Measurements from ENCODE around the gene HS1BP3.

HS1BP3 gene

DNA sequence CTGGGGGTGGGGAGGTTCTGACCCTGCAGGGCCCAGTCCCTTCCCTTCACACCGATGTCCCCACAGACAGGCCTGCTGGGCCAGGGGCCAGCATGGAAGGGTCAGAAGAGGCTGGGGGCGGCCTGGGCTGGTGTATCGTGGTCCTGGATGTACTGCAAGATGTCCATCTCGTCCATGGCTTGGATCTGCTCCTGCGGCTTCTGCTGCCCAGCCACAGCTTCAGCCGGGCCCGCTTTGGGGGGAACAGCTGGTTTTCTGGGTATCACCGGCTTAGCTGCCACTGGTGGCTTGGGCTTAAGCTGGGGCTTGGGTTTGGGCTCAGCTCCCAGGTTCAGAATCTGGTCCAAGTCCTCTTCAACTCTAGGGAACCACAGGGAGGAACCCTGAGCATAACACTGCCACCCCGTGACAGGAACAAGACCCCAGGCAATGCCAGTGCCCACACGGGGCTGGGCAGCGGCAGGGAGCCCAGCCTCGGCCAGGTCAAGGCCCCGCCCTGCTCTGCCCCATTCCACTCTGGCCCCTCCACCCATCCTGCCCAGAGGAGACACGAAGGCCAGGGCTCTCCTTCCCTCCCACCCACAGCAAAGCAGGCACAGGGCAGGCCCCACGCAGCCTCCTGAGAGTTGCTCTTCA is 31.9 kb downstream of the HS1BP3 start:
- TF ChIP-seq, protein P1, sequence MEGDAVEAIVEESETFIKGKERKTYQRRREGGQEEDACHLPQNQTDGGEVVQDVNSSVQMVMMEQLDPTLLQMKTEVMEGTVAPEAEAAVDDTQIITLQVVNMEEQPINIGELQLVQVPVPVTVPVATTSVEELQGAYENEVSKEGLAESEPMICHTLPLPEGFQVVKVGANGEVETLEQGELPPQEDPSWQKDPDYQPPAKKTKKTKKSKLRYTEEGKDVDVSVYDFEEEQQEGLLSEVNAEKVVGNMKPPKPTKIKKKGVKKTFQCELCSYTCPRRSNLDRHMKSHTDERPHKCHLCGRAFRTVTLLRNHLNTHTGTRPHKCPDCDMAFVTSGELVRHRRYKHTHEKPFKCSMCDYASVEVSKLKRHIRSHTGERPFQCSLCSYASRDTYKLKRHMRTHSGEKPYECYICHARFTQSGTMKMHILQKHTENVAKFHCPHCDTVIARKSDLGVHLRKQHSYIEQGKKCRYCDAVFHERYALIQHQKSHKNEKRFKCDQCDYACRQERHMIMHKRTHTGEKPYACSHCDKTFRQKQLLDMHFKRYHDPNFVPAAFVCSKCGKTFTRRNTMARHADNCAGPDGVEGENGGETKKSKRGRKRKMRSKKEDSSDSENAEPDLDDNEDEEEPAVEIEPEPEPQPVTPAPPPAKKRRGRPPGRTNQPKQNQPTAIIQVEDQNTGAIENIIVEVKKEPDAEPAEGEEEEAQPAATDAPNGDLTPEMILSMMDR (IDR thresholded peaks at IDR 0.05; ENCODE audit: extremely low read depth, missing control alignments), result no peak
- no peak for DNase-seq (ENCODE audit: low spot score)

DNA sequence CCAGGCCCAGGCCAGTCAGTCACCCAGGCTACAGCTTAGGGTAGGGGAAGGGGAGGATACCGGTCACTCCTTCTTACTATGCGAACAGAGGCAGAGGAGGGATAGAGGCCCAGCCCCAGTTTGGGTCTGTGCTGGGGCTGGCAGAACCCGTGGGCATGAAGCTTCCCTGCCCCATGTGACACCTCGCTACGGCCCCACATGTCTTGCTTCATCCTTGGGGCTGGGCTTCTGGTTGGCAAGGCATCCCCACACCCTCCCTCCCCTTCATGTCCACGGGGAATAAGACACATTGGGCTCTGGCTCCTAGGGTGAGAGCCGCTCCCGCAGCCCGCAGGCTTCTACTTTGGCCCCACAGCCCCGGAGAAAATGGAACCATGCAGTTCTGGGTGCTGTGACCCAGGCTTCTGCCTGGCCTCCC is 32.4 kb downstream of the HS1BP3 start:
- no peak for DNase-seq (ENCODE audit: low spot score)

DNA sequence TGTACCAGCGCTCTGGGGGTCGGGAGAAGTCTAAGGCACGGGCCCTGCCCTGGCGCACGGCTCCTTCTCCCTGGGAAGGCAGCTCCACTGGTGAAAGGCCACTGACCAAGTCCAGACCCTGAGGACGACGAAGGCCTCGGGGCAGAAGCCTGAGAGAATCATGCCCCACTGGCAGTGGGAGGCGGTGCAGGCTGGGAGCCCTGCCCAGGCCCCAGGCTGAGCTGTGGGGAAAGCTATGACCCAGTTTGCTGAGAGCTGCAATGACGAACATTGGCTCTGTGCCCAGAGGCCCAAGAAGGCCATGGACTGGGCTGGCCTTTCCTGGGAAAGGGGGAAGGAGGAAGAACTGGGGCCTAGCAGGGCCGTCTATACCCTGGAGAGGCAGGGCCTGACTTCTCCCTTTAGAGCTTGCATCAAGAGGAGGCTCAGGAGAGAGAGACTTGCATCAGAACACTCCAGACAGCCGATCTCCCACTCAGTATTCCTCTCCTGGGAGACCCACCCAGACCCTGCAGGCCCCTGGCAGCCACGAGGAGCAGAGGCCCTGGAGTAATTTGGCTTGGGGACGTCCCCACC is 32.9 kb downstream of the HS1BP3 start:
- TF ChIP-seq, protein P1 (IDR thresholded peaks at IDR 0.05; ENCODE audit: extremely low read depth, missing control alignments), result no peak
- DNase-seq (ENCODE audit: low spot score), result no peak

More for the DNA sequence above, 32.4 kb downstream of the HS1BP3 start:
- TF ChIP-seq, protein P1 (IDR thresholded peaks at IDR 0.05; ENCODE audit: extremely low read depth, missing control alignments), result no peak

DNA sequence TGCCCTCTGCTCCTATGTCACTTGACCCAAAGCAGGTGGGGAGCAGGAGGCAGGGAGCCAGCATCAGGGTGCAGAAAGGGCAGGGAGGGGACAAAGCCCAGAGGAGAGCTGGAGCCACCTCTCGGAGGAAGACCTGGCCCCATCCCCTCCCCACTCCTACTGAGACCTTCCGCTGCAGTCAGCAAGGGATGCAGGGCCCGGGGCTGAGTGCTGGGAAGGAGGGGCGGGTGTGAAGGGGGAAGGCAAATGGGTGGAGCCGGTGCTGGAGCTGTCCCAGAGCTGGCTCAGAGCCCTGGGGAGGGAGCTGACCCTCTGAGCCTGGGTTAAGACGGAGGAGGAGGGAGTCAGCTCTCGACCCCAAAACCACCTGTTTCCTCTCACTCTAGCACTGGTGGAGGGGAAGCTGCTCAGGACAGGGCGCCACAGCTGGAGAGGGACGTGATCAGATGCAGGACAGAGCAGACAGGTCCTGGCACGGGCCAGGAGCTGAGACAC is 33.8 kb downstream of the HS1BP3 start:
- no peak for DNase-seq (ENCODE audit: low spot score)
- TF ChIP-seq, protein P1 (IDR thresholded peaks at IDR 0.05; ENCODE audit: extremely low read depth, missing control alignments), result no peak

DNA sequence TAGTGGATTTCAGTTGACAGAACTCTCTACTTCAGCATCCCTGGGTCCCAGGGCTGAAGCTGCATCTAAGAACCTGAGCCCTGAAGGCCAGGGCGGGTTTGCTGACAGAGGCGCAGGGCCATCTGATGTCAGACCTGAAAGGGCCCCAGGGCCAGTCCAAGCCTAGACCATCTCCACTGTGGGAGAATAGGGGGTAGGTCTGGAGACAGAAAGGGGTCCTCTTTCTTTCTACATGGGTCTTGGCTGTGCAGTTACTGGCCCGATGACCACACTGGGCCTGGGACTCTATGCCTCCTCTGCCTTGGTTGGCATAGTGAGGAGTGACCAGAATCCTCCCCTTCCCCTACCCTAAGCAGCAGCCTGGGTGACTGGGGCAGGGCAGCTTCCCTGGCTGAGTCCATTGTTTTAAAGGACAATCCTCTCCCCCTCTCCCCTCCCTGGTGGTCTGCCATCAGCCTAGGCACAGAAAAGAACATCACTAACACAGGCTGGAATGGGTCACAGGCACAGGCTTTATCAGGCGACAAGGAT is 34.5 kb downstream of the HS1BP3 start:
- DNase-seq (ENCODE audit: low spot score), result no peak
- TF ChIP-seq, protein P1 (IDR thresholded peaks at IDR 0.05; ENCODE audit: extremely low read depth, missing control alignments), result no peak

DNA sequence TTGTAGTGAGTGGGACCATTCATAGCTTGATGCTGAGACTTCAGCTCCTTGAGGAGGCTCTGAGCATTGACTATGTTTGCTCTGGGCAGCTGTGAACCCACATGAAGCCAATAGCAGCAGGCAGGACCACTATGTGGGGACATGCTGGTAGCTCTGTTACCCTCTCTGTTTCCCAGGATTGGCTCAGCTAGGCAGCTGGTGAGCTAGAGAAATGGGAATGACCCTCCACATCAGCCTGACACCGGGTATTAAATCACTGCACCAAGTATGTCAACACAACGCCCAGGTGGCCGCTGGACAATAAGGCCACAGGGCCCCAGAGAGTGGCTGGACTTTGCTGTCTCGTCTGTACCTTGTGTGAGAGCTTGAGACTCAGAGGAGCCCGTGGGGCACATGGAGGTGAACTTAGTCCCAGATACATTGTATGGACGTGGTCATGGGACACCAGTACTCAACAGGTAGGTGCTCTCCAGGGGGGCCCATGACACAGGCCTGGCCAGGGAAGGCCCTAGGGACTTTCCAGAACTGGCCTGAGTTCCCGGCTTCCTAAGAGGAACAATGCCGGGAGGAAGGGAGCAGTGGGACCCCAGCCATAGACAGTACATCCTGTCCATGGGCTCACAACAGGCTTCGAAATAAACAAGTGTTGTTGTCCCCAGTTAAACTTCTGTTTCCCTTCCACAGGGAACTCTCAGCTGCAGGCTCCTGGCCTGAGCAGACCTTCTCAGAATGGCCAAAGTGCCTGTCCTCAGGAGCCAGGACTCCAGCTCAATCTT is 35.2 kb downstream of the HS1BP3 start:
- TF ChIP-seq, protein P1 (IDR thresholded peaks at IDR 0.05; ENCODE audit: extremely low read depth, missing control alignments), result no peak
- DNase-seq (ENCODE audit: low spot score), result no peak

DNA sequence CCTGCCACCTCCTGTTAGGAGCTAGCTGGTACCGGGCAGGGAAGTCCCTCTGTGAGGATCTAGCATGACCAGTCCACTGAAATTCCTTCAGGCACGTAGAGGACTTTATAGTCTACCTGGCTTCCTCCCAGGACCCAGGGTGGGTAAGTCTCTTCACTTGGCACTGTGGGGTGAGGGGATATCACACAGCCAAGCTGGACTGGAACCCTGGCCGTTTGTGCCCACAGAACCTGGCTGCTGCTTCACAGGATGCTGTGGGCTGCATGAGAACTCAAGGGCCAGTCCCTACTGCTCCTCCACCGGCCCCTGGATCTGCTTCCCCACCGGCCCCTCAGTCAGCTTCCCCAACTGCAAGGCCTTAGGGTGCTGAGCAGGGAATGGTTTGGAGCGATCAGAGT is 35.8 kb downstream of the HS1BP3 start:
- TF ChIP-seq, protein P1 (IDR thresholded peaks at IDR 0.05; ENCODE audit: extremely low read depth, missing control alignments), result no peak
- DNase-seq (ENCODE audit: low spot score), result no peak
